Cerebellar cortex (tissue), 1 donor: ENCODE results near the gene KIFAP3.
A peak's percentile ranks its signal among the peaks of the same experiment; 100 is the strongest.
"Not testable (repeated sequence)": the region's sequence is repeated elsewhere in the genome, so short reads cannot be mapped to it uniquely, and the experiment has no call there.

ENCODE experiments used
- DNase-seq: peaks from one replicate; pipeline ENCODE4 v3.0.0-alpha.2; 2015; ENCODE audit warnings: low spot score

KIFAP3 gene

GRCh38 chr1:170074250-170075157, at the start of gene KIFAP3:
KIFAP3 (minus strand) TSS chr1:170074695; CDS start chr1:170074467, 228 bp downstream.
- DNase-seq = peak; percentile 97

GRCh38 chr1:170122366-170122765, 47.9 kb upstream of the KIFAP3 start:
- no peak for DNase-seq

- no peak for DNase-seq
Observed at GRCh38 chr1:170114906-170115305, 40.4 kb upstream of the KIFAP3 start.

GRCh38 chr1:170113140-170113539, 38.6 kb upstream of the KIFAP3 start:
- DNase-seq = not testable (repeated sequence)

- no peak for DNase-seq
Observed at GRCh38 chr1:170097449-170097948, 23.0 kb upstream of the KIFAP3 start.

- no peak for DNase-seq
Observed at GRCh38 chr1:170096806-170097340, 22.4 kb upstream of the KIFAP3 start.

GRCh38 chr1:170095976-170096748, 21.7 kb upstream of the KIFAP3 start:
- DNase-seq = no peak

- DNase-seq = not testable (repeated sequence)
Observed at GRCh38 chr1:170094697-170095616, 20.5 kb upstream of the KIFAP3 start.

GRCh38 chr1:170086399-170087032, 12.0 kb upstream of the KIFAP3 start:
- no peak for DNase-seq

- DNase-seq = no peak
Observed at GRCh38 chr1:170085091-170085490, 10.6 kb upstream of the KIFAP3 start.

- DNase-seq = no peak
Observed at GRCh38 chr1:170078610-170079189, 4.2 kb upstream of the KIFAP3 start.

- DNase-seq = no peak
Observed at GRCh38 chr1:170077926-170078325, 3.4 kb upstream of the KIFAP3 start.

GRCh38 chr1:170076952-170077351, 2.5 kb upstream of the KIFAP3 start:
- not testable (repeated sequence) for DNase-seq

GRCh38 chr1:170076199-170076598, 1.7 kb upstream of the KIFAP3 start:
- DNase-seq = no peak

GRCh38 chr1:170075186-170075585, 691 bp upstream of the KIFAP3 start:
- DNase-seq = no peak

GRCh38 chr1:170073893-170074249, 624 bp downstream of the KIFAP3 start:
- DNase-seq = no peak

GRCh38 chr1:170071378-170071777, 3.1 kb downstream of the KIFAP3 start:
- DNase-seq = no peak

GRCh38 chr1:170068923-170069322, 5.6 kb downstream of the KIFAP3 start:
- no peak for DNase-seq

GRCh38 chr1:170067253-170067819, 7.2 kb downstream of the KIFAP3 start:
- DNase-seq = no peak

- DNase-seq = no peak
Observed at GRCh38 chr1:170064821-170065220, 9.7 kb downstream of the KIFAP3 start.
